Suprapubic skin (tissue), 4 donors: ENCODE data around the gene DUSP16. TPM values are rescaled to one million over a fixed set of nuclear protein-coding genes. Genes with fewer than 3 reads are reported as not detected.
"Not testable (repeated sequence)": the region's sequence is repeated elsewhere in the genome, so short reads cannot be mapped to it uniquely, and the experiment has no call there.

Experiments
- DNase-seq, 2 donors: peaks; one replicate each; pipeline ENCODE4 v3.0.0-alpha.2; 2019; ENCODE audit warnings: low spot score in 2 of 2
- H3K27ac ChIP-seq: fragments of 200-600 bp; sonication (generic); one replicate; pipeline ENCODE4 v1.5.1; 2019
- H3K27me3 ChIP-seq: fragments of 200-600 bp; sonication (generic); one replicate; pipeline ENCODE4 v1.5.1; 2019
- H3K36me3 ChIP-seq: fragments of 200-600 bp; sonication (generic); one replicate; pipeline ENCODE4 v1.5.1; 2019
- H3K4me1 ChIP-seq: fragments of 200-600 bp; sonication (generic); one replicate; pipeline ENCODE4 v1.5.1; 2019
- H3K4me3 ChIP-seq: fragments of 200-600 bp; sonication (generic); one replicate; pipeline ENCODE4 v1.5.1; 2019; ENCODE audit warnings: mild to moderate bottlenecking
- H3K9me3 ChIP-seq: fragments of 200-600 bp; sonication (generic); one replicate; pipeline ENCODE4 v1.5.1; 2019
- CTCF ChIP-seq, 2 donors: fragments of 200-600 bp in 1 of 2; fragments of 450-650 bp in 1 of 2; sonication (generic) in 1 of 2; IDR thresholded peaks; one replicate each; pipeline ENCODE4 v1.5.1; 2016 to 2019; ENCODE audit warnings: antibody characterized with exemption in 2 of 2, mild to moderate bottlenecking in 1 of 2, moderate library complexity in 1 of 2
- EP300 ChIP-seq: sonication (generic); formaldehyde crosslinking; IDR thresholded peaks from one replicate; pipeline ENCODE4 v1.6.1; 2017; ENCODE audit warnings: antibody characterized with exemption
- POLR2A ChIP-seq, 2 donors: fragments of 450-650 bp; IDR thresholded peaks; one replicate each; pipeline ENCODE4 v1.6.1; 2017; ENCODE audit warnings: antibody characterized with exemption in 2 of 2, mild to moderate bottlenecking in 2 of 2, moderate library complexity in 2 of 2
- POLR2AphosphoS5 ChIP-seq, 3 donors: sonication (generic); formaldehyde crosslinking; IDR thresholded peaks; one replicate each; pipeline ENCODE4 v1.6.1; 2017; ENCODE audit warnings: antibody characterized with exemption in 3 of 3
- WGBS: methylation state at CpG from one replicate; pipeline ENCODE4 v1.1.5; 2018; 5-methylcytosine and 5-hydroxymethylcytosine counted together
- total RNA-seq, 4 donors: library from RNA; depleted of rRNA; stranded (reverse); fragments of >200 nt; gene quantifications; one replicate each; pipeline ENCODE4 v1.1.0, GENCODE V29; 2016

Gene DUSP16
- total RNA-seq, 4 donors from 2014 or later: 20.3 to 33.2 (median 24.8) TPM

- Histone ChIP-seq H3K4me1 (peaks cover 29% of the 10 kb centered on the region), H3K27ac (peak overlapping the region; percentile 82), H3K9me3 (no peaks in the 10 kb centered on the region), H3K27me3 (no peaks in the 10 kb centered on the region), H3K4me3 (peak overlapping the region; percentile 18), H3K36me3 (no peaks in the 10 kb centered on the region)
- TF ChIP-seq POLR2AphosphoS5 (IDR thresholded peaks at IDR 0.05) (peak in 1 of 3 donors; percentile 83), CTCF (IDR thresholded peaks at IDR 0.05) (no peak)
- WGBS: 57% methylated on average over 11 of the region's 11 CpGs
- no peak for DNase-seq
Measured at GRCh38 chr12:12505544-12506495, 56.8 kb downstream of the DUSP16 start.

DNA sequence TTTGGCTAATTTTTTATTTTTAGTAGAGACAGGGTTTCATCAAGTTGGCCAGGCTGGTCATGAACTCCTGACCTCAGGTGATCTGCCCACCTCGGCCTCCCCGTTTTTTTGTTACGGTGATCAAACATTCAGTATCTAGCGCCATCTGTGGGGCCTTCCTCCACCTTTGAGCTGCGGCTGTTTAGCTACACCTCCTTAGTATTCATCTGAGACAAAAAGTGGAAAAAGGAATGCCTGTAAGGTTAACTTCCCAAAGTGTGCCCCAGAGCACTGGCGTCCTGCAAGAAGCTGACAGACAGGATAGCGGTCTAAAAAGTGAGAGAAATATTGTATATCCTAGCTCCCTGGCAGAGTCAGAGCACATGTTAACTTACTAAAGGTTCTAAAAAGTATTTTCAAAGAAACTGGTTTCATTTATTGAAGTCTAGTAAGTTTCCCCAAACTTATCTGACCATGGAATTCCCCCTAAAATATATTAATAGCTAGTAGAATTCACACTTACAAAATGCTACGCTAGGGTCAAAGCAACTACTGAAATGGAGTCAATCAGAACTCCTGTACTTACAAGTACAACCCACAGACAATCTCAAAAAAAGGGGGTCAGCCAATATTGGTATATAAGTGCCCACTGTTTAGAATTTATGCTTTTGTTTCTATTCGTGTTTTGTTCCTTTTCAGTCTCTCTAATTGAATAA, 59.1 kb downstream of the DUSP16 start:
- WGBS: 82% methylated on average over 9 of the region's 9 CpGs
- no peaks in the 10 kb centered on the region for H3K27me3 ChIP-seq
- no peaks in the 10 kb centered on the region for H3K36me3 ChIP-seq
- no peak overlapping the region for H3K27ac ChIP-seq
- no peak for DNase-seq
- H3K4me3 ChIP-seq: no peak overlapping the region
- no peak for TF ChIP-seq CTCF (IDR thresholded peaks at IDR 0.05)
- TF ChIP-seq POLR2A (IDR thresholded peaks at IDR 0.05): no peak
- TF ChIP-seq EP300: no peak
- no peak for TF ChIP-seq POLR2AphosphoS5 (IDR thresholded peaks at IDR 0.05)
- H3K4me1 ChIP-seq: peaks cover 20% of the 10 kb centered on the region
- H3K9me3 ChIP-seq: no peaks in the 10 kb centered on the region

GRCh38 chr12:12502815-12503151, 59.9 kb downstream of the DUSP16 start:
- no peak overlapping the region for H3K27ac ChIP-seq

GRCh38 chr12:12502130-12502814, 60.4 kb downstream of the DUSP16 start:
- not testable (repeated sequence) for H3K9me3 ChIP-seq, H3K27me3 ChIP-seq, H3K36me3 ChIP-seq, H3K27ac ChIP-seq, H3K4me3 ChIP-seq, DNase-seq
- H3K4me1 ChIP-seq: peaks cover 20% of the 10 kb centered on the region
- 95% methylated on average over 7 of the region's 7 CpGs for whole genome bisulfite sequencing

More at GRCh38 chr12:12502815-12503151, 59.9 kb downstream of the DUSP16 start:
- no peak overlapping the region for H3K4me3 ChIP-seq
- DNase-seq: no peak
- no peaks in the 10 kb centered on the region for H3K27me3 ChIP-seq
- H3K9me3 ChIP-seq: no peaks in the 10 kb centered on the region
- peaks cover 20% of the 10 kb centered on the region for H3K4me1 ChIP-seq
- H3K36me3 ChIP-seq: no peaks in the 10 kb centered on the region
- WGBS: 92% methylated on average over 5 of the region's 5 CpGs
- no peak for TF ChIP-seq POLR2AphosphoS5 (IDR thresholded peaks at IDR 0.05)
- no peak for TF ChIP-seq EP300
- no peak for TF ChIP-seq CTCF (IDR thresholded peaks at IDR 0.05)
- no peak for TF ChIP-seq POLR2A (IDR thresholded peaks at IDR 0.05)

DNA sequence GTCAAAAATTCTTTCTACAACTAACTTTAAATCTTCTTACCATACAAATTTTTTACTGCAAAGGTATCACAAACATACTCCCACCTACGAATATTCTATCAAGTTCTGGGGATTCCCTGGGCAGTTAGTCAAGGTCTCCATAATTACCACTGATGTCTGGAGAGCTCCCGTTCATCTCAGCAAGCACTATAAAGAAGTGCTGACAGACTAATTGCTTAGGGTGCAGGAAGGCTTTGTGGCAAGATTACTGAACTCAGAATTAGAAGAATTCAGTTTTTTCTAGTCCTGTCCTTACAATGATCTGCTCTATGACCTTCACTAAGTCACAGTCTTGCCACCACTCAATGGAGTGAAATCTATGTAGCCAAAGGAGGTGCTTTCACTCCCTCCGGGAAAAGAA, 61.5 kb downstream of the DUSP16 start:
- H3K27me3 ChIP-seq: no peaks in the 10 kb centered on the region
- no peak overlapping the region for H3K4me3 ChIP-seq
- H3K27ac ChIP-seq: no peak overlapping the region
- H3K9me3 ChIP-seq: no peaks in the 10 kb centered on the region
- peaks cover 9% of the 10 kb centered on the region for H3K4me1 ChIP-seq
- H3K36me3 ChIP-seq: no peaks in the 10 kb centered on the region
- 81% methylated on average over 3 of the region's 3 CpGs for WGBS
- no peak for DNase-seq
- TF ChIP-seq POLR2AphosphoS5 (IDR thresholded peaks at IDR 0.05) (no peak), POLR2A (IDR thresholded peaks at IDR 0.05) (no peak)
